ENCODE measurements around the gene KCNQ4. TPM values are rescaled to one million over a fixed set of nuclear protein-coding genes. Genes with fewer than 3 reads are reported as not detected.
A peak's percentile ranks its signal among the peaks of the same experiment; 100 is the strongest.

KCNQ4 gene
- total RNA-seq, 1 donor from 2014 or later, result 14.5 TPM

GRCh38 chr1:40820251-40820797 is 36.7 kb downstream of the KCNQ4 start:
- H3K9me3 ChIP-seq, result no peaks in the 10 kb centered on the region
- no peak for DNase-seq (ENCODE audit: low spot score in 2 of 2)
- no peaks in the 10 kb centered on the region for H3K27me3 ChIP-seq
- peak in 1 of 3 experiments; percentile 15 for TF ChIP-seq CTCF (IDR thresholded peaks at IDR 0.05)
- no peak overlapping the region for H3K4me3 ChIP-seq
- intact Hi-C loops (cut with DNase I), result loop anchor here (2.0 kb wide), 1 partner anchor 46 kb away; no protein-coding TSS in a partner anchor
- peak overlapping the region; percentile 69 to 78 for H3K27ac ChIP-seq
- peaks cover 31 to 37% of the 10 kb centered on the region in 2 donors for H3K4me1 ChIP-seq
- H3K36me3 ChIP-seq, result peaks cover 3 to 5% of the 10 kb centered on the region in 2 donors

GRCh38 chr1:40820911-40821693 is 37.5 kb downstream of the KCNQ4 start:
- Histone ChIP-seq H3K4me1 (peaks cover 31 to 44% of the 10 kb centered on the region in 2 donors), H3K9me3 (no peaks in the 10 kb centered on the region), H3K4me3 (no peak overlapping the region), H3K36me3 (peaks cover 3 to 5% of the 10 kb centered on the region in 2 donors), H3K27ac (peak overlapping the region; percentile 69 to 78), H3K27me3 (no peaks in the 10 kb centered on the region)
- TF ChIP-seq CTCF (IDR thresholded peaks at IDR 0.05), result no peak
- intact Hi-C loops (cut with DNase I), result loop anchor here (2.0 kb wide), 1 partner anchor 46 kb away; no protein-coding TSS in a partner anchor
- no peak for DNase-seq (ENCODE audit: low spot score in 2 of 2)

DNA sequence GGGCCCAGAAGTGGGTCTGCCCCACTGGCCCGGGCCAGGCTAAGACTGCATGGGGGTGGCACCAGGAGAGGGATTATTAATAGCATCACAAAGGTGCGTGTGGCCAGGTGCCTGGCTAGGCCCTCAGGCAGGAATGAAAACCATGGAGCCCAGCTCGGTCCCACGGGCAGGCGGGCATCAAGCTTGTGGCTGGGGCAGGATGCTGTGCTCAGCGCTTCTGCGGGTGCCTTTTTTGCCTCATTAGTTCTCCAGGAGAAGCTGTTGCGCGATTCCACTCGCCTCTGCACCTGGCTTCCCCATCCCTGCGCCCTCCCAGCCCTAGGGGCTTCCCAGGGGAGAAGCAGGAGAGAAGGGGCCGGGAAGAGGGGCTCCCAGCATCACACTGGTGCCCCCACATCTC is 39.3 kb downstream of the KCNQ4 start:
- H3K4me1 ChIP-seq, result peaks cover 31 to 45% of the 10 kb centered on the region in 2 donors
- DNase-seq (ENCODE audit: low spot score in 2 of 2), result no peak
- H3K27me3 ChIP-seq, result no peaks in the 10 kb centered on the region
- no peak for TF ChIP-seq CTCF (IDR thresholded peaks at IDR 0.05)
- intact Hi-C loops (cut with DNase I), result no loop called here
- H3K4me3 ChIP-seq, result no peak overlapping the region
- H3K9me3 ChIP-seq, result no peaks in the 10 kb centered on the region
- peak overlapping the region; percentile 79 to 83 for H3K27ac ChIP-seq
- H3K36me3 ChIP-seq, result peaks cover 2 to 3% of the 10 kb centered on the region in 2 donors

DNA sequence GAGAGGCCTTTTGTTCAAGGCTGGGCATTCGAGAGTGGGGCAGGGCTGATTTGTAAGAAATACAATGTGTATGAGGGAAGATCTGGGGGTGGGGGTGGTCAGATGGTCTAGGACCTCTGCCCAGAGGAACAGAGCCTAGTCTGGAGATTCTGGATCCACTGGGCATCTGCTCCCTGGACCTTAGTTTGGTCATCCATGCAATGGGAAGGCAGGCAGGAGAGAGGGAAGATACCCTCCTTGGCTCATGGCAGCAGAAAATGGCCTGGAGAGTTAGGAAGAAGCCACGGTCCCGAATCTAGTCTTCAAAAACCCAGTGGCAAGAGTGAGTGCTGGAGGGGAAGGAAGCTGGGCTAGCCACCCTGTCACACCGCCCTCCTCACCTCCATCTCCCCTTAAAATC is 39.8 kb downstream of the KCNQ4 start:
- DNase-seq (ENCODE audit: low spot score in 2 of 2), result no peak
- Histone ChIP-seq H3K27me3 (no peaks in the 10 kb centered on the region), H3K27ac (peak overlapping the region; percentile 79 to 83), H3K4me3 (no peak overlapping the region), H3K36me3 (peaks cover 0 to 1% of the 10 kb centered on the region in 2 donors), H3K4me1 (peaks cover 31 to 45% of the 10 kb centered on the region in 2 donors), H3K9me3 (no peaks in the 10 kb centered on the region)
- no peak for TF ChIP-seq CTCF (IDR thresholded peaks at IDR 0.05)
- intact Hi-C loops (cut with DNase I), result no loop called here

- no peaks in the 10 kb centered on the region for H3K36me3 ChIP-seq
- peak overlapping the region; percentile 79 to 83 for H3K27ac ChIP-seq
- intact Hi-C loops (cut with DNase I), result loop anchor here (2.0 kb wide), 2 partner anchors 17 to 41 kb away; partner anchors contain the start of gene KCNQ4
- DNase-seq (ENCODE audit: low spot score in 2 of 2), result no peak
- no peaks in the 10 kb centered on the region for H3K9me3 ChIP-seq
- H3K4me1 ChIP-seq, result peaks cover 31 to 45% of the 10 kb centered on the region in 2 donors
- TF ChIP-seq CTCF (IDR thresholded peaks at IDR 0.05), result no peak
- H3K4me3 ChIP-seq, result no peak overlapping the region
- no peaks in the 10 kb centered on the region for H3K27me3 ChIP-seq
Observed at GRCh38 chr1:40823983-40824382, 40.4 kb downstream of the KCNQ4 start.

Data from ascending aorta (tissue), 2 donors.